GM12874 (cell line): ENCODE measurements around the gene MCF2L.

Experiments used
- CTCF ChIP-seq: IDR thresholded peaks from 2 replicates; pipeline ENCODE4 v1.5.1; 2011; ENCODE audit warnings: low read depth, mild to moderate bottlenecking, control low read depth, low read length, moderate library complexity; ENCODE audit not compliant: insufficient read depth

Gene MCF2L

GRCh38 chr13:112957295-112957677 is 11.7 kb upstream of the MCF2L start:
- no peak for TF ChIP-seq CTCF

GRCh38 chr13:112958127-112958989 is 10.7 kb upstream of the MCF2L start:
- TF ChIP-seq CTCF, result no peak

DNA sequence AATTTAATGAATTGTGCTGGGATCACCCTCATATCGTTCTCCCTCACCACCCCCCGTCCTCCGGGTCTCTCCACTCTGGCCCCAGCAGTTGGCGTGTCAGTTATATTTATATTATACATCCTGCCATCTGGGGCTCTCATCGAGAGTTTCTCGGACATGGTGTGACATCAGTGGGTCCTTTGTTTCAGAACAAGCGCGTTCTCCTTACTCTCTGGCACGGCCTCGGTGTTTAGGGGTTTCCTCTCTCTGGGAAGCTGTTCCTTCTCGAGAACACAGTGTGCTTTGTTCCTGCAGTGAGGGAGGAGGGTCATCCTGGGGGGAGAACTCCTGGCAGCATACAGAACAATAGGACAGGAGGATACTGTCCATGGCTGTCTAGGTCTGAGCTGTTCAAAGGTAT is 9.8 kb upstream of the MCF2L start:
- no peak for TF ChIP-seq CTCF

DNA sequence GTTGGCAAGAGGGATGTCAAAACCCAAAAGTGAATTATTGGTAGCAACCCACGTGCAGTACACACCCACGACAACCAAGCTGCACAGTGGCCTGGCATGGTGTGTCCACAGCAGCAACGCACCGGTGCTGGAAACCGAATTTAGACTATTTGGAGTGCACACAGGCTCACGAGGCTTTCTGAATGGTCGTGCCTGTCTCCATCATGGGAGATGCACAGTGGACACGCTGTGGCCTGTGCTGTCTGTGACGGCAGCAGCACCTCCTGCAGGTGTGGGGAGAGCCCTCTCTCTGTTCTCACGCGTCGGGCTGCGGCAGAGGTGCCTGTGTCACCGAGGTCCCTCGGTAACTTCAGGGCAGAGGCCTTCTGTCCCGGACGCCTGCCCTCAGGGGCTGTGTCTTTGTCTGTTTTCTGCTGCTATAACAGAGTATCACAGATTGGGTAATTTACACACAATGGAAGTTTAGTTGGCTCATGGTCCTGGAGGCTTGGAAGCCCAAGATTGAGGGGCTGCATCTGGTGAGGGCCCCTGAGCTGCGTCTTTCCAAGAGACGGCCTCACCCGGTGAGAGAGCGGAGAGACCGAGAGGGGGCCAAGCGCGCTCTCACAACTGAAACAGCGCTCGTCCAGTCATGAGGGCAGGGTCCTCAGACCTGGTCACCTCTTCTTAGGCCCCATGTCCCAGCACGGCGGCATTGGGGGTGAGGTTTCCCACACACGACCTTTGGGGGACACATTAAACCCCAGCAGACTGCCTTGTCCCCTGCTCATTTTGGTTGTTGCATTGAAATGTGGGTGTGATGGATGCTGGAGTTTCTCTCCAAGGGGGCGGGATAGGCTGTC is 9.1 kb upstream of the MCF2L start:
- TF ChIP-seq CTCF, result no peak

- no peak for TF ChIP-seq CTCF
These were observed 8.3 kb upstream of the MCF2L start for GRCh38 chr13:112960706-112961105.

DNA sequence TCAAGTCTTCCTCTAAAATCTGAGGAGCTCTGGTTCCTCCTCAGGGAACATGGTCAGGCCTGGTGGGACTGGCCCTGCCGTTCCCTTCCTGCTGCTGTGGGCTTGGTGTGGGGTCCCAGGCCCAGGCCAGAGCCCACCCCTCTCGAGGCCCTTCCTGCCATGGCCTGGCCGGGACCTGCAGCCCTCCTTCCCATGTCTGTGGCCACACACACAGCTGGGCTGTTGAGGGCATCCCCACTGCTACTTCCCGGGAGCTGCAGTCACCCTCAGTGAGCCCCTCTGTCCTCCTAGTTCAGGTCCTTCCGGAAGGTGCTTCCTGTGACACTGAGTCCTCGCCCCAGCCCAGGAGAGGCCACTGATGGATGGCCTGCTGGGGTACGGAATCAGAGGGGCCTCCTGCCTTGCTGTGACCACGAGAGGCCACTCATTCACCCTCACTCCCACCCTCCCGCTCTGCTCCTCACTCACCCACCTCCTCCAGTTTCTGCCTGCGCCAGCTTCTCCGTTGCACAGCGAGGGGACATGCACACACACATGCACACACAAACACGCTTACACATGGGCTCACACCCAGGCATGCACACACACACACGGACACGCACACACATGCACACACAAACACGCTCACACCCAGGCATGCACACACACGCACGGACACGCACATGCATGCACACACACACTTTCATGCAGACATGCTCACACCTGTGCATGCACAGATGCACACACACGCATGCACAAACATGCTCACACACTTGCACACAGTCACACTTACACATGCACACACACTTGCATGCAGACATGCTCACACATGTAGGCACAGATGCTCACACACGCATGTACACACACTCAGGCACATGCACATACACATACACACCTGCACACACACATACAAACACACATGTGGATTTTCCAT is 7.3 kb upstream of the MCF2L start:
- TF ChIP-seq CTCF, result no peak

DNA sequence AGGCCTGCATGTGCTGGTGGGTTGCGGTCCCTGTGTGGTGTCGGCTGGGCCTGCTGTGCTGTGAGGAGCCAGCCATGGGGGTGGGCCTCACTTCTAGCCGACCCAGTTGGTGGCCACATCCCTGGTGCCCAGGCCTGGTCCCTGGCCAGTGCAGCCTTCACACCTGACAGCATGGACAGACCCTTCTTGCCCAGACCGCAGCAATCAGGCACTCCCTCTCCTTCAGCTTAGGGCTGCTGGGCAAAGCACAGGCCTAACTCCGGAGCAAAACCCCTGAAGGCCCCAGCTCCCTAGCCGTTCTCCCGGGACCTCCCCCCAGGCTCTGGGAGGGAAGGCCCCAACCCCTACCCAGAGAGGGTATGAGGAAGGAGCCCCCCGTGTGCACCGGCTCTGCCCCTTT is 6.6 kb upstream of the MCF2L start:
- no peak for TF ChIP-seq CTCF
